Neural cell (in vitro differentiated cells): ENCODE measurements around the gene CUL2.

ENCODE experiments used
- EP300 ChIP-seq: fragments of 450-650 bp; conservative IDR thresholded peaks from 2 replicates; pipeline ENCODE4 v1.6.1; 2014; ENCODE audit warnings: antibody characterized with exemption, mild to moderate bottlenecking, moderate library complexity; ENCODE audit not compliant: poor library complexity, severe bottlenecking
- EZH2 ChIP-seq: fragments of 200-600, 300-800 bp; shearing (Covaris generic), sonication (generic); IDR thresholded peaks from 2 replicates; pipeline ENCODE4 v1.6.1; 2014; ENCODE audit warnings: antibody characterized with exemption, low read length, borderline replicate concordance, mild to moderate bottlenecking; ENCODE audit not compliant: insufficient read depth, poor library complexity, severe bottlenecking
- RAD21 ChIP-seq: fragments of 450-650 bp; conservative IDR thresholded peaks from 2 replicates; pipeline ENCODE4 v1.6.1; 2014; ENCODE audit warnings: antibody characterized with exemption, mild to moderate bottlenecking, moderate library complexity
- SMC3 ChIP-seq: fragments of 450-650 bp; conservative IDR thresholded peaks from 2 replicates; pipeline ENCODE4 v1.6.1; 2014; ENCODE audit warnings: antibody characterized with exemption, mild to moderate bottlenecking, moderate library complexity; ENCODE audit not compliant: poor library complexity
- TF ChIP-seq, protein P1 (sequence below): fragments of 450-650 bp; IDR thresholded peaks from 2 replicates; pipeline ENCODE4 v1.5.1; 2014; ENCODE audit warnings: antibody characterized with exemption, mild to moderate bottlenecking, moderate library complexity; ENCODE audit not compliant: poor library complexity, severe bottlenecking

DNA sequence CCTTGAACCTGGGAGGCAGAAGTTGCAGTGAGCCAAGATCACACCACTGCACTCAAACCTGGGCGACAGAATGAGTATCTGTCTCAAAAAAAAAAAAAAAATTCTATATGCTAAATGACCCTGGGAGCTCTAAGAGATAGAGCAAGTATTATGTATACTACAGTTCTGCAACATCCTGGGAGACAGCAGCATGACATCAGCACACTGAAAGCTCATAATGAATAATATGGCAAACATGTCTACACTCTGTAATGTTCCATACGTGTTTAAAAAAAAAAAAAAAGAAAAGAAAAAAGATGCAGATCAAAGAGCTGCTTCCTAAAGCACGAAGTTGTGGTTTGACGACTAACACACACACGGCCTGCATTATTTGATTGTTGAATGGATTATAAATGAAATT lies 72.5 kb downstream of the CUL2 start:
- TF ChIP-seq, protein P1, sequence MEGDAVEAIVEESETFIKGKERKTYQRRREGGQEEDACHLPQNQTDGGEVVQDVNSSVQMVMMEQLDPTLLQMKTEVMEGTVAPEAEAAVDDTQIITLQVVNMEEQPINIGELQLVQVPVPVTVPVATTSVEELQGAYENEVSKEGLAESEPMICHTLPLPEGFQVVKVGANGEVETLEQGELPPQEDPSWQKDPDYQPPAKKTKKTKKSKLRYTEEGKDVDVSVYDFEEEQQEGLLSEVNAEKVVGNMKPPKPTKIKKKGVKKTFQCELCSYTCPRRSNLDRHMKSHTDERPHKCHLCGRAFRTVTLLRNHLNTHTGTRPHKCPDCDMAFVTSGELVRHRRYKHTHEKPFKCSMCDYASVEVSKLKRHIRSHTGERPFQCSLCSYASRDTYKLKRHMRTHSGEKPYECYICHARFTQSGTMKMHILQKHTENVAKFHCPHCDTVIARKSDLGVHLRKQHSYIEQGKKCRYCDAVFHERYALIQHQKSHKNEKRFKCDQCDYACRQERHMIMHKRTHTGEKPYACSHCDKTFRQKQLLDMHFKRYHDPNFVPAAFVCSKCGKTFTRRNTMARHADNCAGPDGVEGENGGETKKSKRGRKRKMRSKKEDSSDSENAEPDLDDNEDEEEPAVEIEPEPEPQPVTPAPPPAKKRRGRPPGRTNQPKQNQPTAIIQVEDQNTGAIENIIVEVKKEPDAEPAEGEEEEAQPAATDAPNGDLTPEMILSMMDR, result no peak
- TF ChIP-seq EP300 (no peak), RAD21 (no peak), EZH2 (no peak), SMC3 (no peak)
